ENCODE results near the gene HPD.

DNA sequence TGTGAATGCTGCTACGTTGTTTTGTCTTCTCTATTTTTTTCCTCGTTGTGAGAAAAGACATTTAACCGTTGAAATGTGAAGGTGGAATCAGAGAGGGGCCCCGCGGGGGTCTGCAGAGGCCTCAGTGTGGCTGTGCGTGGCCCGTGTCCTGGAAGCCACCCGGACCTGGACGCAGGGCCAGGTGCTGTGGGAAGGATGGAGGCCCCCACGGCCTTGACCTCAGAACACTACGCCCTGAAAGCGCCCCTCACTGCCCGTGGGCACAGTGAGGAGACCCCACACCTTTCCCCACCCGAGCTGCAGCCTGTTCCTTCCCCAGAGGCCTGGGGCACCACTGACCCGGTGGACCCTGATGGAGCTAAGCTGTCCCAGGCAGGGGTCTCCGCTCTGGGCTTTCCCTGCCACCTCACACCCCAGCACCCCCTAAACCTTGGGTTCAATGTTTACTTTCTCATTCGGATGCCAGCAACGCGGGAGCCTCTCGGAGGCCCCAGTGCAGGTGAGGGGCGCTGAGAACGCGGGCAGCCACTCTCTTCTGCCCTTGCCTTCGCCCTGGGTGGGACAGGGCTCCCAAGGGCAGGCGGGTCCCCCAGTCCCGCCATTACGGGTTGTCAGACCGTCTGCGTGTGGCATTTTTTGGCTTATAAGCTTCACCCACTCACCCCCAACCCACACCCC is 27.9 kb downstream of the HPD start:
- TF ChIP-seq POLR2A (IDR thresholded peaks at IDR 0.05) = no peak
- TF ChIP-seq CTCF (IDR thresholded peaks at IDR 0.05) = no peak
- no peak for TF ChIP-seq EP300 (IDR thresholded peaks at IDR 0.05)
